LNCaP clone FGC (cell line): ENCODE measurements around the gene TMEM256.

Experiments
- DNase-seq: peaks from one replicate; pipeline ENCODE4 v3.0.0-alpha.2; 2011; ENCODE audit warnings: low read depth
- H3K4me3 ChIP-seq: 2 replicates; pipeline ENCODE4 v1.5.1; 2011; ENCODE audit warnings: mild to moderate bottlenecking, low read depth, low read length, control low read depth
- CTCF ChIP-seq: IDR thresholded peaks from 2 replicates; pipeline ENCODE4 v1.5.1; 2012; ENCODE audit warnings: mild to moderate bottlenecking; ENCODE audit not compliant: control insufficient read depth, insufficient read depth; ENCODE audit errors: extremely low read depth

The TMEM256 gene

GRCh38 chr17:7392696-7393612 is 10.9 kb downstream of the TMEM256 start:
- peak overlapping the region; percentile 63 for H3K4me3 ChIP-seq
- no peak for TF ChIP-seq CTCF
- DNase-seq = no peak

GRCh38 chr17:7391307-7391706 is 12.6 kb downstream of the TMEM256 start:
- DNase-seq = no peak
- TF ChIP-seq CTCF = no peak
- no peak overlapping the region for H3K4me3 ChIP-seq

GRCh38 chr17:7389924-7390910 is 13.7 kb downstream of the TMEM256 start:
- H3K4me3 ChIP-seq = no peak overlapping the region
- TF ChIP-seq CTCF = no peak
- DNase-seq = no peak

- DNase-seq = no peak
- TF ChIP-seq CTCF = no peak
- H3K4me3 ChIP-seq = no peak overlapping the region
These were observed 15.0 kb downstream of the TMEM256 start for GRCh38 chr17:7388856-7389255.

GRCh38 chr17:7384489-7385081 is 19.3 kb downstream of the TMEM256 start:
- no peak overlapping the region for H3K4me3 ChIP-seq
- TF ChIP-seq CTCF = no peak
- no peak for DNase-seq

- no peak overlapping the region for H3K4me3 ChIP-seq
- DNase-seq = no peak
These were observed 20.0 kb downstream of the TMEM256 start for GRCh38 chr17:7383742-7384488.

More at GRCh38 chr17:7383742-7384488, 20.0 kb downstream of the TMEM256 start:
- TF ChIP-seq CTCF = no peak
